Peyer's patch (tissue), 4 donors: ENCODE data around the gene BRD1.

ENCODE experiments used
- POLR2A ChIP-seq, 2 donors: fragments of 450-650 bp; IDR thresholded peaks; one replicate each; pipeline ENCODE4 v1.5.1; 2017; ENCODE audit warnings: antibody characterized with exemption in 2 of 2, mild to moderate bottlenecking in 2 of 2, moderate library complexity in 2 of 2
- TF ChIP-seq, protein P1 (sequence below), 6 experiments: fragments of 450-650 bp in 4 of 6; fragments of 200-600 bp in 2 of 6; sonication (generic) in 1 of 6; IDR thresholded peaks; one replicate each; pipeline ENCODE4 v1.5.1; 2017 to 2019; ENCODE audit warnings: antibody characterized with exemption in 6 of 6, mild to moderate bottlenecking in 3 of 6, moderate library complexity in 1 of 6

DNA sequence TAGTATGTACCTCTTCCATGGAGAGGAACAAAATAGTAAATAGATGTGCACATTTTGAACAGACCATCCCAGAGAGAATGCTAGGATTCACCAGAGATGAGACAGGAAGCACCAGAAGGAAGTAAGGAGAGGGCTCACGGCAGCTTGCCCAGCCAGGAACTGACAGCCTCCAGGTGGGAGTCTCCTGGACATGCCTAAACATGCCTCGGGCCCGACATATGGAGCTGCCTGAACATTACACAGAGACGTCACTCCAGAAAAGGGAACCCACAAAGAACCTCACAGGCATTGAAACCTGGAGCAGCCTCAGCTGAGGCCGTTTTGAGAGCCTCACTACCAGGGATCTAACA, 67.4 kb downstream of the BRD1 start:
- TF ChIP-seq POLR2A (IDR thresholded peaks at IDR 0.05): no peak
- TF ChIP-seq, protein P1, sequence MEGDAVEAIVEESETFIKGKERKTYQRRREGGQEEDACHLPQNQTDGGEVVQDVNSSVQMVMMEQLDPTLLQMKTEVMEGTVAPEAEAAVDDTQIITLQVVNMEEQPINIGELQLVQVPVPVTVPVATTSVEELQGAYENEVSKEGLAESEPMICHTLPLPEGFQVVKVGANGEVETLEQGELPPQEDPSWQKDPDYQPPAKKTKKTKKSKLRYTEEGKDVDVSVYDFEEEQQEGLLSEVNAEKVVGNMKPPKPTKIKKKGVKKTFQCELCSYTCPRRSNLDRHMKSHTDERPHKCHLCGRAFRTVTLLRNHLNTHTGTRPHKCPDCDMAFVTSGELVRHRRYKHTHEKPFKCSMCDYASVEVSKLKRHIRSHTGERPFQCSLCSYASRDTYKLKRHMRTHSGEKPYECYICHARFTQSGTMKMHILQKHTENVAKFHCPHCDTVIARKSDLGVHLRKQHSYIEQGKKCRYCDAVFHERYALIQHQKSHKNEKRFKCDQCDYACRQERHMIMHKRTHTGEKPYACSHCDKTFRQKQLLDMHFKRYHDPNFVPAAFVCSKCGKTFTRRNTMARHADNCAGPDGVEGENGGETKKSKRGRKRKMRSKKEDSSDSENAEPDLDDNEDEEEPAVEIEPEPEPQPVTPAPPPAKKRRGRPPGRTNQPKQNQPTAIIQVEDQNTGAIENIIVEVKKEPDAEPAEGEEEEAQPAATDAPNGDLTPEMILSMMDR (IDR thresholded peaks at IDR 0.05): no peak
